Caco-2 (cell line): ENCODE measurements around the gene KCNK15. TPM values are rescaled to one million over a fixed set of nuclear protein-coding genes. Genes with fewer than 3 reads are reported as not detected.

Experiments
- BruUV-seq: library from RNA; stranded (reverse); fragments of 400-500 nt; replicated peaks from 2 replicates; lab custom pipeline; 2021; lab: Mats Ljungman, UMichigan
- CTCF ChIA-PET: fragments of 300-600 bp; sonication (Branson Sonifier 250); formaldehyde crosslinking; loops from one replicate; lab custom pipeline; 2022; ENCODE audit warnings: antibody characterized with exemption; lab: Charles Lee
- POLR2A ChIA-PET: fragments of 300-600 bp; sonication (Branson Sonifier 250); formaldehyde crosslinking; loops from one replicate; lab custom pipeline; 2022; ENCODE audit warnings: antibody characterized with exemption; lab: Charles Lee
- DNase-seq, 2 experiments: peaks; one replicate each; pipeline versions ENCODE4 v3.0.0 to v3.0.0-alpha.2; 2020 to 2022
- H3K27me3 ChIP-seq: replicated peaks from 2 replicates; pipeline ENCODE4 v1.6.0; 2011; ENCODE audit warnings: low read length; ENCODE audit not compliant: control insufficient read depth, insufficient read depth
- H3K36me3 ChIP-seq: 2 replicates; pipeline ENCODE4 v1.5.1; 2011; ENCODE audit warnings: low read length; ENCODE audit not compliant: control insufficient read depth, insufficient read depth
- H3K4me1 ChIP-seq: fragments of 250-450 bp; sonication (Bioruptor Pico); 2 replicates; pipeline ENCODE4 v1.5.1; 2020; ENCODE audit warnings: mild to moderate bottlenecking
- H3K4me3 ChIP-seq: 2 replicates; pipeline ENCODE4 v1.5.1; 2011; ENCODE audit warnings: low read depth, mild to moderate bottlenecking, control low read depth, low read length
- H3K9me3 ChIP-seq: fragments of 250-450 bp; sonication (Bioruptor Pico); 2 replicates; pipeline ENCODE4 v1.5.1; 2020; ENCODE audit warnings: mild to moderate bottlenecking, moderate library complexity
- H3K27ac Mint-ChIP-seq: one replicate; pipeline ENCODE4 v1.8.0; 2022; ENCODE audit warnings: mixed read lengths; ENCODE audit not compliant: unreplicated experiment
- H3K27me3 Mint-ChIP-seq: one replicate; pipeline ENCODE4 v1.8.0; 2022; ENCODE audit warnings: mixed read lengths; ENCODE audit not compliant: insufficient read depth, unreplicated experiment
- H3K36me3 Mint-ChIP-seq: one replicate; pipeline ENCODE4 v1.8.0; 2022; ENCODE audit warnings: mild to moderate bottlenecking, mixed read lengths; ENCODE audit not compliant: insufficient read depth, unreplicated experiment
- H3K4me1 Mint-ChIP-seq: one replicate; pipeline ENCODE4 v1.8.0; 2022; ENCODE audit warnings: low read depth, mixed read lengths; ENCODE audit not compliant: unreplicated experiment
- H3K4me3 Mint-ChIP-seq: one replicate; pipeline ENCODE4 v1.8.0; 2022; ENCODE audit warnings: mild to moderate bottlenecking, moderate library complexity, mixed read lengths; ENCODE audit not compliant: unreplicated experiment
- H3K9me3 Mint-ChIP-seq: one replicate; pipeline ENCODE4 v1.8.0; 2022; ENCODE audit warnings: mixed read lengths; ENCODE audit not compliant: unreplicated experiment
- intact Hi-C: fragments of 100-400 bp; cut with micrococcal nuclease; formaldehyde crosslinking; loops from one replicate; pipeline ENCODE4 v1.10.0; 2022; ENCODE audit not compliant: unreplicated experiment
- total RNA-seq: library from RNA; stranded (reverse); gene quantifications from 2 replicates; pipeline ENCODE4 v1.2.3, GENCODE V29; 2022
- TF ChIP-seq, protein P1 (sequence below), 2 experiments: fragments of 200-600 bp in 1 of 2; IDR thresholded peaks; 1 replicate in 1 of 2; 2 replicates in 1 of 2; pipeline versions ENCODE4 v1.5.1 to v1.8.0; 2011 to 2022; ENCODE audit warnings: antibody characterized with exemption in 1 of 2, control low read depth in 1 of 2, inconsistent platforms in 1 of 2, low read depth in 1 of 2, low read length in 1 of 2, mild to moderate bottlenecking in 1 of 2, moderate library complexity in 1 of 2; ENCODE audit not compliant: insufficient read depth in 1 of 2, severe bottlenecking in 1 of 2, unreplicated experiment in 1 of 2

KCNK15 gene
- total RNA-seq, 1 experiment from 2014 or later = 2.9 TPM

DNA sequence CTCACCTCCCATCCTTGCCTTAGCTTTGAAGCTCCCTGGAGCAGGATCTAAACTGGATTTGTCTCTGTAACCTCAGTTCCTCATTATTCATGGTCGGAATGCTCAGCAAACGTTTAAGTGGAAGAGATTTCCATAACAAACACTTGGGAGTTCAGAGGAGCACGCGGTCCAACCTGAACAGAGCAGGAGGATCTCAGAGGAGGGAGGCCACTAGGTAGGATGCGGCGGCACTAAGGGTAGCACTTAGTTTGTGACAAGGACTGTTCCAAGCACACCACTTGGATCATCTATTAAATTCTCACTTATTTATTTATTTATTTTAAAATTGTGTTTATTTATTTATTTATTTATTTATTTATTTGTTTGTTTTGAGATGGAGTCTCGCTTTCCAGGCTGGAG, 43.8 kb upstream of the KCNK15 start:
- H3K4me1 Mint-ChIP-seq = no peaks in the 10 kb centered on the region
- no peaks in the 10 kb centered on the region for H3K4me1 ChIP-seq
- no peak overlapping the region for H3K27ac Mint-ChIP-seq
- TF ChIP-seq, protein P1, sequence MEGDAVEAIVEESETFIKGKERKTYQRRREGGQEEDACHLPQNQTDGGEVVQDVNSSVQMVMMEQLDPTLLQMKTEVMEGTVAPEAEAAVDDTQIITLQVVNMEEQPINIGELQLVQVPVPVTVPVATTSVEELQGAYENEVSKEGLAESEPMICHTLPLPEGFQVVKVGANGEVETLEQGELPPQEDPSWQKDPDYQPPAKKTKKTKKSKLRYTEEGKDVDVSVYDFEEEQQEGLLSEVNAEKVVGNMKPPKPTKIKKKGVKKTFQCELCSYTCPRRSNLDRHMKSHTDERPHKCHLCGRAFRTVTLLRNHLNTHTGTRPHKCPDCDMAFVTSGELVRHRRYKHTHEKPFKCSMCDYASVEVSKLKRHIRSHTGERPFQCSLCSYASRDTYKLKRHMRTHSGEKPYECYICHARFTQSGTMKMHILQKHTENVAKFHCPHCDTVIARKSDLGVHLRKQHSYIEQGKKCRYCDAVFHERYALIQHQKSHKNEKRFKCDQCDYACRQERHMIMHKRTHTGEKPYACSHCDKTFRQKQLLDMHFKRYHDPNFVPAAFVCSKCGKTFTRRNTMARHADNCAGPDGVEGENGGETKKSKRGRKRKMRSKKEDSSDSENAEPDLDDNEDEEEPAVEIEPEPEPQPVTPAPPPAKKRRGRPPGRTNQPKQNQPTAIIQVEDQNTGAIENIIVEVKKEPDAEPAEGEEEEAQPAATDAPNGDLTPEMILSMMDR (IDR thresholded peaks at IDR 0.05; ENCODE audit: insufficient read depth in 1 of 2, low read depth in 1 of 2, low read length in 1 of 2, severe bottlenecking in 1 of 2, unreplicated experiment in 1 of 2) = no peak
- peaks cover 1% of the 10 kb centered on the region for H3K27me3 Mint-ChIP-seq
- H3K36me3 Mint-ChIP-seq = no peaks in the 10 kb centered on the region
- no peaks in the 10 kb centered on the region for H3K36me3 ChIP-seq
- no peaks in the 10 kb centered on the region; the same call in 1 of the 2 replicates for H3K27me3 ChIP-seq
- H3K4me3 ChIP-seq = no peak overlapping the region
- intact Hi-C loops = no loop called here
- no peaks in the 10 kb centered on the region for H3K9me3 Mint-ChIP-seq
- H3K4me3 Mint-ChIP-seq = no peak overlapping the region
- ChIA-PET POLR2A (no interaction called here), CTCF (no interaction called here)
- DNase-seq = no peak
- no peaks in the 10 kb centered on the region for H3K9me3 ChIP-seq
- BruUV-seq = no TSS peak

DNA sequence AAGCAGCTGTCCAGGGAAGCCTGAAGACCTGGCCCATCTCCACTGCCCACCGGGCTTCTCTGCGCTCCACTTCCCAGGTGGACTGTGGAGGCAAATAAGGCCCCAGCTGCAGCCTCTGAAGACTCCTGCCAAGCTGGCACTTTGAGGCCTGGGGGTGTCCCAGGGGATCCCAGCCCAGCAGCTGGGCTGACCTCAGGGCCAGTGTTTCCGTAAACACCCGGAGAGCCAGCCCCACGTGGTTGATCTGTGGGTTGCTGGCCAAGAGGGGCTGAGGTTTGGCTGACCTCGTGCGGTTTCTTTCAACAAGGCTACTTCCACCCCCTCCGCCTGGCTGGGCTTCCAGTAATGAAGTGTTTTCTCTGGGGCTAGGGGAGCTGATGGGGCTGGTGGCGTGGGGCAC, 42.9 kb upstream of the KCNK15 start:
- POLR2A ChIA-PET = no interaction called here
- H3K27ac Mint-ChIP-seq = no peak overlapping the region
- DNase-seq = no peak
- no peak overlapping the region for H3K4me3 ChIP-seq
- no peaks in the 10 kb centered on the region for H3K4me1 ChIP-seq
- H3K4me1 Mint-ChIP-seq = no peaks in the 10 kb centered on the region
- H3K36me3 ChIP-seq = no peaks in the 10 kb centered on the region
- H3K9me3 ChIP-seq = no peaks in the 10 kb centered on the region
- H3K36me3 Mint-ChIP-seq = no peaks in the 10 kb centered on the region
- no peak overlapping the region for H3K4me3 Mint-ChIP-seq
- no TSS peak for BruUV-seq
- no peaks in the 10 kb centered on the region; the same call in 1 of the 2 replicates for H3K27me3 ChIP-seq
- H3K9me3 Mint-ChIP-seq = no peaks in the 10 kb centered on the region
- CTCF ChIA-PET = interaction anchor here (1.0 kb wide), 1 partner anchor 19 kb away, joined by 3 read pairs; no protein-coding TSS in a partner anchor
- peaks cover 2% of the 10 kb centered on the region for H3K27me3 Mint-ChIP-seq
- intact Hi-C loops = no loop called here
- TF ChIP-seq, protein P1 (IDR thresholded peaks at IDR 0.05; ENCODE audit: insufficient read depth in 1 of 2, low read depth in 1 of 2, low read length in 1 of 2, severe bottlenecking in 1 of 2, unreplicated experiment in 1 of 2) = no peak

DNA sequence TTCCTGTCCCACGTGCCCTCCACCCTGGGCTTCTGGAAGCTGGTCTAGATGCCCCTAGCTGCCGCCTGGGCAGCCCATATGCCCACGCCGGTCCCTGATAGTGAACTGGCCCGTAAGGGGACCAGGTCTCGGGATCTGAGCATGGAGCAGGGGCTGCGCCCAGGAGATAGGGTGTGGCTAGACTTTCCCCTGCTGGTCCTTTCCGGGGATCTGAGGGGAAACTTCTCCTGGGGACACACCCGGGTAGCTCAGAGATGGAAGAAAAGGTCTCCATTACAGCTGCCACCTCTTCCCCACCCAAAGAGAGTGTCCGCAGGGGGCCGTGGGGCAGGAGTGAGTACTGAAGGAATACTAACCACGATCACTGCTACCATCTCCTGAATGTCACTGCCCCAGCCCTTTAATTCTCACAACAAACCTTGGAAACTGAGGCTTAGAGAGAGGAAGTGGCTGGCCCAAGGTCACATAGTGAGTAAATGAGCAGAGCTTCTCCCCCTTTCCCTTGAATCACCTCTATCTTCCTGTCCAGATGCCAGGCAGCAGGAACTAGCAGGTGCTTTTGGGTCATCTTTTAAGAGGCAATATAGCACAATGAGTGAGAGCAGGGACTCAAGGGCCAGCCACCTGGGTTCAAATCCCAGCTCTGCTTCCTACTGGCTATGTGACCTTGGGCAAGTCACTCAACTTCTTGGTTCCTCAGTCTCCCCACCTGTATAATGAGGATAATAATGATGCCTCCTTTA, 42.3 kb upstream of the KCNK15 start:
- H3K36me3 ChIP-seq = no peaks in the 10 kb centered on the region
- no peaks in the 10 kb centered on the region for H3K9me3 ChIP-seq
- intact Hi-C loops = no loop called here
- H3K36me3 Mint-ChIP-seq = no peaks in the 10 kb centered on the region
- no peak for DNase-seq
- POLR2A ChIA-PET = interaction anchor here (0.6 kb wide), 1 partner anchor 182 kb away, joined by 4 read pairs; the partner anchor contains the start of gene YWHAB
- no peak overlapping the region for H3K4me3 Mint-ChIP-seq
- no peaks in the 10 kb centered on the region for H3K4me1 Mint-ChIP-seq
- no peaks in the 10 kb centered on the region for H3K4me1 ChIP-seq
- H3K27me3 ChIP-seq = no peaks in the 10 kb centered on the region; the same call in 1 of the 2 replicates
- no TSS peak for BruUV-seq
- CTCF ChIA-PET = interaction anchor here (1.0 kb wide), 1 partner anchor 19 kb away, joined by 3 read pairs; no protein-coding TSS in a partner anchor
- H3K27me3 Mint-ChIP-seq = peaks cover 2% of the 10 kb centered on the region
- H3K9me3 Mint-ChIP-seq = no peaks in the 10 kb centered on the region
- H3K4me3 ChIP-seq = no peak overlapping the region
- H3K27ac Mint-ChIP-seq = no peak overlapping the region
- TF ChIP-seq, protein P1 (IDR thresholded peaks at IDR 0.05; ENCODE audit: insufficient read depth in 1 of 2, low read depth in 1 of 2, low read length in 1 of 2, severe bottlenecking in 1 of 2, unreplicated experiment in 1 of 2) = no peak
